Activated gamma-delta T cell treated with anti-CD3 and anti-CD28 coated beads, Interleukin-2, amount 50 U/mL, for 16 hours (primary cell): ENCODE data around the gene CHP1.
"Not testable (repeated sequence)": the region's sequence is repeated elsewhere in the genome, so short reads cannot be mapped to it uniquely, and the experiment has no call there.

Experiments used
- DNase-seq: peaks from one replicate; pipeline ENCODE4 v3.0.0-alpha.2; 2020; ENCODE audit warnings: low read depth

The CHP1 gene

GRCh38 chr15:41230650-41231421, at the start of gene CHP1, which contains the start of gene EXD1:
TSS of gene CHP1 (plus strand) at chr15:41231268. CDS start at chr15:41231383, 115 bp downstream.
TSS of gene EXD1 (minus strand) at chr15:41230757. CDS start at chr15:41226575, 4,182 bp downstream.
- peak; percentile 94 for DNase-seq

- DNase-seq = no peak
Measured at GRCh38 chr15:41182266-41182665, 48.8 kb upstream of the CHP1 start.

DNA sequence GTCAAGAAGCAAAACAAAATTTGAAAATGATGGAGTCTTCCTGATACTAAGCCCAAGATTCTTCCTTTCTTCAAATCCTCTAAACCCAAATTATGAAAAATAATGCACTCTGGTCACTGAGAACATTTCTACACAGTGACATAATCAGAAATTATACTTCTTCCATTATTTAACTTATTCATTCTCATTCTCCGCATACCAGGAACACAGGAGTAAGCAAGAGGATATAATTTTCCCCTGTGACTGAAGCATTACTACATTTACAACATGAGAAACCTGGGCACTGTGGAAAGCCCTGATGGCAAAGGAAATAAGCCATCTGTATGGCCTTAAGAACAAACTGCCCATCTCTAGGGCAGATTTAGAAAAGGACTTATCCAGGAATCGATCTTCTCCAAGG, 47.5 kb upstream of the CHP1 start:
- no peak for DNase-seq

GRCh38 chr15:41194444-41194843, 36.6 kb upstream of the CHP1 start:
- no peak for DNase-seq

- DNase-seq = no peak
Measured at GRCh38 chr15:41199470-41199869, 31.6 kb upstream of the CHP1 start.

GRCh38 chr15:41203395-41203794, 27.7 kb upstream of the CHP1 start:
- DNase-seq = no peak

DNA sequence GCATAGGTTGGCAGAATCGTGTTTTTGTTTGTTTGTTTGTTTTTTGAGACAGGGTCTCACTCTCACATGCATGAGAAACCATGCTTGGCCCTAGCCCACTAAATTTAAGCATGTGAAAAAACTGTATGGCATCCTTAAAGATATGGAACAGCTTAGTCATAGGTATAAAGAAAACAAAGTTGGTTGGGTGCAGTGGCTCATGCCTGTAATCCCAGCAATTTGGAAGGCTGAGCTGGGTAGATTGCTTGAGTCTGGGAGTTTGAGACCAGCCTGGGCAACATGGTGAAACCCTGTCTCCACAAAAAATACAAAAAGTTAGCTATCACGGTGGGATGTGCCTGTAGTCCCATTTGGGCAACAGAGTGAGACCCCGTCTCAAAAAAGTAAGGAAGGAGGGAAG, 25.8 kb upstream of the CHP1 start:
- DNase-seq = no peak

- DNase-seq = no peak
Measured at GRCh38 chr15:41207687-41208448, 23.2 kb upstream of the CHP1 start.

DNA sequence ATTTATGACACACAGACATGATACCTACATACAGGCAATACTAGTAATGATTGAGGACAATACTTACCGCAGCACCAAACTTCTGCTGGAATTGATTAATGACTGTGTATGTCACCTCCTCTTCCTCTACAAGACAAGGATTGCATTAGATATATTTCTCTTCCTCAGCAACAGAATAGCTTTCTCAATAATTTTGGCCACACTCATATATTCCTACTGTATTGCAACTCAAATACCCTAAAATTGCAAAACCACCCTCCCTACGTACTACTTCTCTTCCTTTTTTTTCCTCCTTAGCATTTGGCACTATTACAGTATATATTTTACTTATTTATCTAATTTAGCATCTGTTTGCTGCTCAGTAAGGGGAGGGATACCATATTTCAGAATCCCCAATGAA, 15.4 kb upstream of the CHP1 start:
- no peak for DNase-seq

DNA sequence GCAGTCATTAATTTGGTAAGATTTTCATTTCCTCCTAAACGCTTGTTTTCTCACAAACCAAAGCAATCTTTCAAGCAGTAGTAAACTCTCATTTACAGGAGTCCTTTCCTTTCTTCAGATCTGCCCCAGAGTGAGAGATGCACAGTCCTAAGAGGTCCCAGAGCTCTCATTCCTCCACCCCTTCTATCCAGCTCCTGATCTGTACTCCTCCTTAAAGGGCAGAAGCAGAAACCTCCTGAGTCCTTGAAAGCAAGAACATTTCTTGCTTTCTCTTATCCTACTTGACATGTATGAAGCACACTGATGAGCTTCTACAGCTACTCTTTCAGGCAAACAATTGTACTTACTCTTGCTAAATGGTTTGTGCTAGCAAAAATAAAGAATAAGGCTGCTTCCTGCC, 12.2 kb upstream of the CHP1 start:
- DNase-seq = no peak

DNA sequence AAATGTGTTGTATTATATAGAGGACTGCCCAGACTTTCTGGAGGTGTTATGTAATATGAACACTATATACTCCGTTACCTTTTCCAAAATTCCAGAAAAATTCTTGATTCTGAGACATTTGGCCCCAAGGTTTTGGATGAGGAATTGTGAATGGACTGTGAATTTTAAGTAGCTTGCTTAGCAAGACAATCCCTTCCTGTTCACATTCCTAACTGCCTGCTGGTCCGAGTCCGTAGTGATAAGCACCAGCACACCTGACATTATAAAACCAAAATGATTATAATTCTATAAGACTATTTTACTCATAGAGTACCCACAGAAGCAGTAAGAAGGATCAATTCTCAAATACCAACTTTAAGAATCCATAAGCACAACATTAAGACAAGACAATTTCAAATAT, 11.7 kb upstream of the CHP1 start:
- no peak for DNase-seq

- no peak for DNase-seq
Measured at GRCh38 chr15:41230345-41230649, 771 bp upstream of the CHP1 start.

DNA sequence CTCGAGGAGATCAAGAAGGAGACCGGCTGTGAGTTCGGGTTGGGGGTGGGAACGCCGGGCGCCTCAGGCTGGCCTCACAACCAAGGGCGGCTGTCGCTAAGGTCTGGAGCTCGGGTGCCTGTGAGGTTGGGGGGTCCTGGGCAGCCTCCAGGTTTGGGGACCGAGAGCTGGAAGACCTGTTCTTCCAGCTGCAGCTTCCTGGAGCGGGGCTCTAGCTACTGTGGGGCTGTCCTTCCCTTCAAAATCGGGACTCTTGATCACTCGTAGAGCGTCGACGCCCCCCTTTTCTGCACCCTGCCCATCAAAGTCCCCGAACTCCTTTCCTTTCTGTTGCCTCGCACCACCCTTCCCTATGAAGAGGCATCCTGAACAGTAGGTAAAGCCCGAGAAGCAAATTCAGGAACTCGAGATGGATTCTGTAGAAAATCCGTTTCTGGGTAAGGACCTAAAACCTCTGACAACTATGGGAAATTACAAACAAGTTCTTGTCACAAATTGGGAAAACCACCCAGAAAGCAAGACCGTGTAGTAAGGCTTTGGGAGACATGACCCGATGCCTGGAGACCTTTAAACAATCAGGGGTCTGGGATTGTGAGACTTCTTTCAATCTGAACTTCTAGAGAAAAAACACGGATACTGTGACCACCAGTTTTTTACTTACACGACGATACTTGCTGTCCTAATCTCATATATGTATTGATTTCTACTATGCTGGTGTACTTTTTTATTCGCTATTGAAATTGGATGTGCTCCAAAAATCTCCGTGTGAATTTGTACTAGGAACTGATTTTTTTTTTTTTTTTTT, 556 bp downstream of the CHP1 start:
- DNase-seq = no peak

DNA sequence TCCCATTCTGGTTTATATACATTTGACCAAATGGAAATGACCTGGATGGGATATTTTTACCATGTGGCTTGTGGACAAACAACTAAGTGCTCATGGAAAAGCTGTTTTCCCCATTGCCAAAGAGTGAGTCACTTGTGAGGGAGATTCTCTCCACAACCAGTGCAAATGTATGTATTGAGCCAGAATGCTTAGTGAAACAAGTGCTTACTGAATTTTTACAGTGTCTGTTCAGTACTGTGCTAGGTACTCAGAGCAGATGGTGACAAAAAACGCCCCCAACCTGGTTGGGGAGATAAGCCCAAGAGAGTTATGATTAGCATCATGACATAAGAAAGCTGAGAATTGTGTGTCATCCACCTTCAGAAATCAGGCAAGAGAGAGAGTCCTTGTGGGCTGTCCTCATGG, 2.3 kb downstream of the CHP1 start:
- no peak for DNase-seq

GRCh38 chr15:41235228-41235627, 4.2 kb downstream of the CHP1 start:
- DNase-seq = not testable (repeated sequence)

GRCh38 chr15:41235929-41236328, 4.9 kb downstream of the CHP1 start:
- no peak for DNase-seq

GRCh38 chr15:41238100-41238499, 7.0 kb downstream of the CHP1 start:
- no peak for DNase-seq

DNA sequence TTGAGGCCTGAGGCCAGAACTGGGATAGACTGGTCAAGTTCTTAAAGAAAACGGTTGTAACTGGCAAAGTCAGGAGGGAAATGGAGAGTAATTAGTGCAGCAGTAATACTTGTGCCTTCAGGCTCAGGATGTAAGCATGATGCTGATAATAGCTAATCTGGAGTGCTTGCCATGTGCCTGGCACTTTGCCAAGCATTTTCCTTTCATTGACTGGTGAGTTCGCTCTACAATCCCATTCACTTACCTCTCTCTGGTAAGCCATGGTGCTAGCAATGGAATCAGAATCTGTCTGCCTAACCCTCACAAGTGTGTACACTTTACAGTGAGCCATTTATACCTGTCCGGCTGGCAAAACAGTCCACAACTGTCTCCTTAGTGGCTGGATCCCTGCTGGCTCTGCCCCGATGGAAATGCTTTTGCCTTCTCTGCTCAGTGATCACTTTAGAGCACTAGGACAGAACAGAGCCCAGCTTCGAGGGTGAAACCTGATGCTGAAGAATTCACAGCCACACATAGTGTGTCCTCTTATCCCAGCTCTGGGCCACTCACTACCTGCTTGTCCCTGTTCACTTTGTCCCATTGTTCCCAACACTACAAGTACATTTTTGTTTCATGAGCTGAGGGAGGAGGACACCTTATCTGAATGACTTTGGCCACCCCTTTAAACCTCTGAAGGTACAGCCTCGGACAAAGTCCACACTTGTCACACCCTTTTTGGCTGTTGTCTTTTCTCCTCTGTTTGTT, 10.3 kb downstream of the CHP1 start:
- DNase-seq = no peak

GRCh38 chr15:41250745-41251144, 19.7 kb downstream of the CHP1 start:
- not testable (repeated sequence) for DNase-seq

DNA sequence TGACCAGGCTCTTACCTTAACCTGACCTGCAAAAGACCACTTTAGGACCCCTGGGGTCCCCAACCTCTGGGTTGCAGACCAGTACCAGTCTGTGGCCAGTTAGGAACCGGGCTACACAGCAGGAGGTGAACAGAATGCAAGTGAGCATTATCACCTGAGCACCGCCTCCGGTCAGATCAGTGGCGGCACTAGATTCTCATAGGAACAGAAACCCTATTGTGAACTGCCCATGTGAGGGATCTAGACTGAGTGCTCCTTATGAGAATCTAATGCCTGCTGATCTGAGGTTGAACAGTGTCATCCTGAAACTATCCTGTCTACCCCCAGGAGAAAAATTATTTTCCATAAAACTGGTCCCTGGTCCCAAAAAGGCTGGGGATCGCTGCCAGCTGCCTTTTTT, 20.3 kb downstream of the CHP1 start:
- DNase-seq = no peak

GRCh38 chr15:41254560-41254959, 23.5 kb downstream of the CHP1 start:
- DNase-seq = no peak

GRCh38 chr15:41256103-41256502, 25.0 kb downstream of the CHP1 start:
- DNase-seq = no peak
